ENCODE data around the gene DDX54.

DNA sequence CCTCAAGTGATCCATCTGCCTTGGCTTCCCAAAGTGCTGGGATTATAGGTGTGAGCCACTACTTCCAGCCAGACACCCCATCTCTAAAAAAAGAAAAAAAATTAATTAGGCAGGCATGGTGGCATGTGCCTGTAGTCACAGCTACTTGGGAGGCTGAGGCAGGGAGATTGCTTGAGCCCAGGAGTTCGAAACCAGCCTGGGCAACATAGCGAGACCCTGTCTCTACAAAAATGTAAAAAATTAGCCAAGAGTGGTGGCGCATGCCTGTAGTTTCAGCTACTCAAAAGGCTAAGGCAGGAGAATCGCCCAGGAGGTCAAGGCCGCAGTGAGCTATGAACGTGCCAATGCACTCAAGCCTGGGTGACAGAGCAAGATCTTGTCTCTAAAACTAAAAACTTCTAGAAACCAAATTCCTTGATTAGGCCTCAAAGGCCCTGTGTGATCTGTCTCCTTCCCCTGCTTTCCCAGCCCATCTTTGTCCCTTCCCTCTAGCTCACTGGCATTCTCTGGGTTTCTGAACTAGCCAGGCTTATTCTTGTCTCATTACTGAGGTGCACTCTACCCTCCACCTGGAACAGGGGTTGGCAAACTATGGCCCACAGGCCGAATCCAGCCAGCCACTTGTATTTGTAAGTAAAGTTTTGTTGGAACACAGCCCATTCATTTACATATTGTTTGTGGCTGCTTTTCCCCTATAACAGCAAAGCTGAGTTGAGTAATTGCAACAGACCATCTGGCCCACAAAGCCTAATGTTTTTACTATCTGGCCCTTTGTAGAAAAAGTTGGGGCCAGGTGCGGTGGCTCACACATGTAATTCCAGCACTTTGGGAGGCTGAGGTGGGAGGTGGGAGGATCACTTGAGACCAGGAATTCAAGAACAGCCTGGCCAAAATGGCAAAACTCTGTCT, 18.8 kb upstream of the DDX54 start:
- TF ChIP-seq POLR2A (IDR thresholded peaks at IDR 0.05; ENCODE audit: low read depth, low read length) (no peak), TAF1 (IDR thresholded peaks at IDR 0.05; ENCODE audit: low read depth, low read length) (no peak)
